HG03066 (cell line): Measurements from ENCODE around the gene UBE2QL1.

ENCODE experiments used
- ATAC-seq: cut with Tn5 transposase; IDR thresholded peaks from one replicate; pipeline ENCODE4 v1.9.1; 2021; ENCODE audit warnings: low read depth; ENCODE audit not compliant: unreplicated experiment

Gene UBE2QL1

GRCh38 chr5:6522331-6522730 is 73.7 kb downstream of the UBE2QL1 start:
- no peak for ATAC-seq

- no peak for ATAC-seq
Measured at GRCh38 chr5:6522923-6523322, 74.3 kb downstream of the UBE2QL1 start.

GRCh38 chr5:6525422-6525821 is 76.8 kb downstream of the UBE2QL1 start:
- ATAC-seq, result no peak

GRCh38 chr5:6525910-6526309 is 77.3 kb downstream of the UBE2QL1 start:
- no peak for ATAC-seq

GRCh38 chr5:6527749-6528455 is 79.2 kb downstream of the UBE2QL1 start:
- no peak for ATAC-seq

GRCh38 chr5:6535594-6535993 is 86.9 kb downstream of the UBE2QL1 start:
- ATAC-seq, result no peak

GRCh38 chr5:6539060-6539459 is 90.4 kb downstream of the UBE2QL1 start:
- no peak for ATAC-seq

GRCh38 chr5:6540111-6540827 is 91.6 kb downstream of the UBE2QL1 start:
- no peak for ATAC-seq

- ATAC-seq, result no peak
Measured at GRCh38 chr5:6541256-6542013, 92.8 kb downstream of the UBE2QL1 start.

- no peak for ATAC-seq
Measured at GRCh38 chr5:6542421-6543345, 94.0 kb downstream of the UBE2QL1 start.

GRCh38 chr5:6543346-6543730 is 94.7 kb downstream of the UBE2QL1 start:
- no peak for ATAC-seq

GRCh38 chr5:6543830-6544560 is 95.3 kb downstream of the UBE2QL1 start:
- ATAC-seq, result no peak
